HEK293 (cell line): ENCODE measurements around the gene LRCH1.

Experiments used
- KLF7 ChIP-seq: fragments of 450-650 bp; formaldehyde crosslinking; IDR thresholded peaks from 2 replicates; pipeline ENCODE4 v1.5.1; 2016; ENCODE audit warnings: missing biosample characterization, missing genetic modification characterization, borderline replicate concordance
- OSR2 ChIP-seq: fragments of 450-650 bp; formaldehyde crosslinking; IDR thresholded peaks from 2 replicates; pipeline ENCODE4 v1.5.1; 2016; ENCODE audit warnings: missing biosample characterization, missing genetic modification characterization
- PRDM1 ChIP-seq: fragments of 450-650 bp; formaldehyde crosslinking; IDR thresholded peaks from 2 replicates; pipeline ENCODE4; 2016; ENCODE audit warnings: missing biosample characterization, missing genetic modification characterization
- SETDB1 ChIP-seq: IDR thresholded peaks from one replicate; pipeline ENCODE4 v1.6.1; 2017; ENCODE audit warnings: mild to moderate bottlenecking, low read length, moderate library complexity, mixed read lengths; ENCODE audit not compliant: insufficient read length
- SP2 ChIP-seq: fragments of 450-650 bp; formaldehyde crosslinking; IDR thresholded peaks from 2 replicates; pipeline ENCODE4 v1.5.1; 2016; ENCODE audit warnings: missing biosample characterization, missing genetic modification characterization
- TCF7L2 ChIP-seq: IDR thresholded peaks from 2 replicates; pipeline ENCODE4 v1.6.1; 2011; ENCODE audit warnings: low read depth, mild to moderate bottlenecking, inconsistent platforms, low read length, moderate library complexity, borderline replicate concordance
- ZNF114 ChIP-seq: fragments of 450-650 bp; formaldehyde crosslinking; IDR thresholded peaks from 2 replicates; pipeline ENCODE4 v1.5.0; 2017; ENCODE audit warnings: missing biosample characterization, missing genetic modification characterization
- ZNF133 ChIP-seq: fragments of 450-650 bp; formaldehyde crosslinking; IDR thresholded peaks from 2 replicates; pipeline ENCODE4 v1.5.1; 2016; ENCODE audit warnings: missing biosample characterization, missing genetic modification characterization
- ZNF16 ChIP-seq: fragments of 450-650 bp; formaldehyde crosslinking; IDR thresholded peaks from 2 replicates; pipeline ENCODE4 v1.5.1; 2016; ENCODE audit warnings: low read depth, missing biosample characterization, missing genetic modification characterization
- ZNF184 ChIP-seq: fragments of 450-650 bp; IDR thresholded peaks from 2 replicates; pipeline ENCODE4 v1.5.1; 2018; ENCODE audit warnings: missing biosample characterization, mild to moderate bottlenecking, missing genetic modification characterization
- ZNF24 ChIP-seq: fragments of 450-650 bp; formaldehyde crosslinking; IDR thresholded peaks from 2 replicates; pipeline ENCODE4 v1.5.1; 2016; ENCODE audit warnings: missing biosample characterization, missing genetic modification characterization
- ZNF311 ChIP-seq: fragments of 450-650 bp; formaldehyde crosslinking; IDR thresholded peaks from 2 replicates; pipeline ENCODE4 v1.5.1; 2017; ENCODE audit warnings: missing biosample characterization, missing genetic modification characterization, borderline replicate concordance
- ZNF324 ChIP-seq: fragments of 450-650 bp; formaldehyde crosslinking; IDR thresholded peaks from 2 replicates; pipeline ENCODE4 v1.5.1; 2016; ENCODE audit warnings: missing biosample characterization, missing genetic modification characterization
- ZNF37A ChIP-seq: fragments of 450-650 bp; IDR thresholded peaks from 2 replicates; pipeline ENCODE4 v1.5.1; 2018; ENCODE audit warnings: missing biosample characterization, missing genetic modification characterization
- ZNF391 ChIP-seq: fragments of 450-650 bp; formaldehyde crosslinking; IDR thresholded peaks from 2 replicates; pipeline ENCODE4 v1.5.1; 2016; ENCODE audit warnings: low read depth, missing biosample characterization, missing genetic modification characterization, borderline replicate concordance
- ZNF433 ChIP-seq: fragments of 450-650 bp; formaldehyde crosslinking; IDR thresholded peaks from 2 replicates; pipeline ENCODE4 v1.5.1; 2016; ENCODE audit warnings: missing biosample characterization, missing genetic modification characterization, low read depth
- ZNF610 ChIP-seq: fragments of 450-650 bp; formaldehyde crosslinking; IDR thresholded peaks from 2 replicates; pipeline ENCODE4 v1.5.1; 2016; ENCODE audit warnings: missing biosample characterization, missing genetic modification characterization, borderline replicate concordance
- ZNF626 ChIP-seq: fragments of 450-650 bp; sonication (Bioruptor Pico); formaldehyde crosslinking; IDR thresholded peaks from 2 replicates; pipeline ENCODE4 v1.5.1; 2018; ENCODE audit warnings: missing biosample characterization, missing genetic modification characterization, inconsistent platforms
- ZNF629 ChIP-seq: fragments of 450-650 bp; formaldehyde crosslinking; IDR thresholded peaks from 2 replicates; pipeline ENCODE4 v1.5.1; 2017; ENCODE audit warnings: missing biosample characterization, missing genetic modification characterization
- ZNF670 ChIP-seq: fragments of 450-650 bp; formaldehyde crosslinking; IDR thresholded peaks from 2 replicates; pipeline ENCODE4 v1.5.1; 2016; ENCODE audit warnings: missing biosample characterization, missing genetic modification characterization, low read depth
- ZNF777 ChIP-seq: fragments of 450-650 bp; formaldehyde crosslinking; IDR thresholded peaks from 2 replicates; pipeline ENCODE4 v1.5.1; 2017; ENCODE audit warnings: missing biosample characterization, missing genetic modification characterization, borderline replicate concordance
- ZSCAN16 ChIP-seq: fragments of 450-650 bp; formaldehyde crosslinking; IDR thresholded peaks from 2 replicates; pipeline ENCODE4 v1.5.1; 2016; ENCODE audit warnings: missing biosample characterization, missing genetic modification characterization
- ZSCAN30 ChIP-seq: fragments of 450-650 bp; IDR thresholded peaks from 2 replicates; pipeline ENCODE4 v1.5.1; 2018; ENCODE audit warnings: missing biosample characterization, mild to moderate bottlenecking, missing genetic modification characterization, moderate library complexity
- TF ChIP-seq, protein P1 (sequence below): IDR thresholded peaks from 2 replicates; pipeline ENCODE4 v1.6.1; 2011; ENCODE audit warnings: mild to moderate bottlenecking, low read depth, low read length, borderline replicate concordance
- TF ChIP-seq, protein P2 (sequence below): fragments of 450-650 bp; IDR thresholded peaks from 2 replicates; pipeline ENCODE4 v1.5.1; 2018; ENCODE audit warnings: missing biosample characterization, mild to moderate bottlenecking, missing genetic modification characterization
- TF ChIP-seq, protein P3 (sequence below): fragments of 450-650 bp; formaldehyde crosslinking; IDR thresholded peaks from 2 replicates; pipeline ENCODE4 v1.5.1; 2016; ENCODE audit warnings: missing biosample characterization, missing genetic modification characterization
- TF ChIP-seq, protein P4 (sequence below): fragments of 450-650 bp; formaldehyde crosslinking; IDR thresholded peaks from 2 replicates; pipeline ENCODE4 v1.5.1; 2016; ENCODE audit warnings: missing biosample characterization, missing genetic modification characterization
- TF ChIP-seq, protein P5 (sequence below): fragments of 450-650 bp; formaldehyde crosslinking; IDR thresholded peaks from 2 replicates; pipeline ENCODE4 v1.5.1; 2016; ENCODE audit warnings: missing biosample characterization, missing genetic modification characterization

Gene LRCH1

DNA sequence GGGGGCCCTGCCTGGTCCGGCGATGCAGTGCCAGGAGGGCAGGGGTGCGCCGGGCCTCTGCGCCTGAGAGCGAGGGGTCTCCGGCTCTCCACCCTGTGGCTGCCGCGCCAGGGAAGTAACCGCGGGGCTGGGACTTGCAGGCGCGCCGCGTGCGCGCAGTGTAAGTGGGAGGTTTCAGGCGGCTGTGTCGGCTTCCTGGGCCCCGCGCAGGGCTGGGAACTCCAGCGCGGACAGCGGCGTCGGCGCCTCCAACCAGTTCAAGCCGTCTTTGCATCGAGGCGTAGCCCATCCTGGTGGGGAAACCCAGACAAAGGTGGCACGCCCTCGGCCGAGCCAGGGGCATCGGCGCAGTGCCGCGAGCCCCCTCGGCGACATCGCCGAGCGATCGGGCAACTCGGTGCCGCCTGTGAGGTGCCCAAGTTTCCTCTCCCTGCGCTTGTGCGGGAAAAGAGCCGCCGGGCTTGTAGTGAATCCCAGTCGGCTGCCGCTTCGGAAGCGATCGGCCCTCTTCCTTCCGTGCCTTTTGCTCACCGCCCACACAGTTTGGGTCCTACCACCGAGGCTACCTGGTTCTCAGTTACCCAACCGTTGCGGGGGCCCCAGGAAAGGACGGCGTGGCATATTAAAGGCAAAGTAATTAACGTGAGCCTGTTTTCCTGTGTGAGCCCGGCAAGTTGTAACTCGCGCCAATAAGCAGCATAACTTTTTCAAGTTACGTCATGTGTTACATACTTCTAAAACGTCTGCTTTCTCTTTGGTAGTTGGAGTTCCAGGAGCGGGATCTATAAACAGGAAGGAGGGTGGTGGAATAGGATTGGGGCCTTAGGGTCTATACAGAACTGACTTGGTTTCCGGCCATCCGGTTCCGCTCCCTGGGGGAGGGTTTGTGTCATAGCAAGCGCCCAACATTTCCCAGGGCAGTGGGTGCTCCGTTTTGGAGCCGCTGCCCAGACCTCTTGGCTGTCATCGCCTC is 1.2 kb downstream of the LRCH1 start (continued):
- TF ChIP-seq ZNF629 (peak; percentile 95), ZNF324 (tag by site-specific recombination) (peak; percentile 57; the same call in 1 of the 2 replicates), ZNF16 (no peak), ZNF391 (tag by site-specific recombination) (no peak), ZNF670 (tag by site-specific recombination) (no peak), ZNF311 (tag by site-specific recombination) (no peak), ZNF184 (tag by site-specific recombination) (no peak), ZSCAN30 (no peak; the same call in 1 of the 2 replicates), KLF7 (tag by site-specific recombination) (0 out of 2 replicates have a peak, but pooled peaks have one; percentile 19), ZNF133 (tag by site-specific recombination) (no peak), ZNF777 (tag by site-specific recombination) (no peak), OSR2 (tag by site-specific recombination) (peak; percentile 66), ZNF626 (tag by site-specific recombination) (no peak), ZNF24 (tag by site-specific recombination) (no peak), PRDM1 (tag by site-specific recombination) (0 out of 2 replicates have a peak, but pooled peaks have one; percentile 35), ZNF433 (tag by site-specific recombination) (no peak), ZSCAN16 (no peak), ZNF114 (tag by site-specific recombination) (no peak), TCF7L2 (no peak), SP2 (peak; percentile 74), ZNF37A (tag by site-specific recombination) (no peak), SETDB1 (no peak), ZNF610 (tag by site-specific recombination) (no peak)
- TF ChIP-seq, protein P1, sequence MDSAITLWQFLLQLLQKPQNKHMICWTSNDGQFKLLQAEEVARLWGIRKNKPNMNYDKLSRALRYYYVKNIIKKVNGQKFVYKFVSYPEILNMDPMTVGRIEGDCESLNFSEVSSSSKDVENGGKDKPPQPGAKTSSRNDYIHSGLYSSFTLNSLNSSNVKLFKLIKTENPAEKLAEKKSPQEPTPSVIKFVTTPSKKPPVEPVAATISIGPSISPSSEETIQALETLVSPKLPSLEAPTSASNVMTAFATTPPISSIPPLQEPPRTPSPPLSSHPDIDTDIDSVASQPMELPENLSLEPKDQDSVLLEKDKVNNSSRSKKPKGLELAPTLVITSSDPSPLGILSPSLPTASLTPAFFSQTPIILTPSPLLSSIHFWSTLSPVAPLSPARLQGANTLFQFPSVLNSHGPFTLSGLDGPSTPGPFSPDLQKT, result no peak
- TF ChIP-seq, protein P2, sequence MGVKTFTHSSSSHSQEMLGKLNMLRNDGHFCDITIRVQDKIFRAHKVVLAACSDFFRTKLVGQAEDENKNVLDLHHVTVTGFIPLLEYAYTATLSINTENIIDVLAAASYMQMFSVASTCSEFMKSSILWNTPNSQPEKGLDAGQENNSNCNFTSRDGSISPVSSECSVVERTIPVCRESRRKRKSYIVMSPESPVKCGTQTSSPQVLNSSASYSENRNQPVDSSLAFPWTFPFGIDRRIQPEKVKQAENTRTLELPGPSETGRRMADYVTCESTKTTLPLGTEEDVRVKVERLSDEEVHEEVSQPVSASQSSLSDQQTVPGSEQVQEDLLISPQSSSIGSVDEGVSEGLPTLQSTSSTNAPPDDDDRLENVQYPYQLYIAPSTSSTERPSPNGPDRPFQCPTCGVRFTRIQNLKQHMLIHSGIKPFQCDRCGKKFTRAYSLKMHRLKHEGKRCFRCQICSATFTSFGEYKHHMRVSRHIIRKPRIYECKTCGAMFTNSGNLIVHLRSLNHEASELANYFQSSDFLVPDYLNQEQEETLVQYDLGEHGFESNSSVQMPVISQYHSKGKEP, result peak; percentile 14; the same call in 1 of the 2 replicates
- TF ChIP-seq, protein P3, sequence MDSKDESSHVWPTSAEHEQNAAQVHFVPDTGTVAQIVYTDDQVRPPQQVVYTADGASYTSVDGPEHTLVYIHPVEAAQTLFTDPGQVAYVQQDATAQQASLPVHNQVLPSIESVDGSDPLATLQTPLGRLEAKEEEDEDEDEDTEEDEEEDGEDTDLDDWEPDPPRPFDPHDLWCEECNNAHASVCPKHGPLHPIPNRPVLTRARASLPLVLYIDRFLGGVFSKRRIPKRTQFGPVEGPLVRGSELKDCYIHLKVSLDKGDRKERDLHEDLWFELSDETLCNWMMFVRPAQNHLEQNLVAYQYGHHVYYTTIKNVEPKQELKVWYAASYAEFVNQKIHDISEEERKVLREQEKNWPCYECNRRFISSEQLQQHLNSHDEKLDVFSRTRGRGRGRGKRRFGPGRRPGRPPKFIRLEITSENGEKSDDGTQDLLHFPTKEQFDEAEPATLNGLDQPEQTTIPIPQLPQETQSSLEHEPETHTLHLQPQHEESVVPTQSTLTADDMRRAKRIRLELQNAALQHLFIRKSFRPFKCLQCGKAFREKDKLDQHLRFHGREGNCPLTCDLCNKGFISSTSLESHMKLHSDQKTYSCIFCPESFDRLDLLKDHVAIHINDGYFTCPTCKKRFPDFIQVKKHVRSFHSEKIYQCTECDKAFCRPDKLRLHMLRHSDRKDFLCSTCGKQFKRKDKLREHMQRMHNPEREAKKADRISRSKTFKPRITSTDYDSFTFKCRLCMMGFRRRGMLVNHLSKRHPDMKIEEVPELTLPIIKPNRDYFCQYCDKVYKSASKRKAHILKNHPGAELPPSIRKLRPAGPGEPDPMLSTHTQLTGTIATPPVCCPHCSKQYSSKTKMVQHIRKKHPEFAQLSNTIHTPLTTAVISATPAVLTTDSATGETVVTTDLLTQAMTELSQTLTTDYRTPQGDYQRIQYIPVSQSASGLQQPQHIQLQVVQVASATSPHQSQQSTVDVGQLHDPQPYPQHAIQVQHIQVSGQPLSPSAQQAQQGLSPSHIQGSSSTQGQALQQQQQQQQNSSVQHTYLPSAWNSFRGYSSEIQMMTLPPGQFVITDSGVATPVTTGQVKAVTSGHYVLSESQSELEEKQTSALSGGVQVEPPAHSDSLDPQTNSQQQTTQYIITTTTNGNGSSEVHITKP (tag by site-specific recombination), result peak; percentile 87
- TF ChIP-seq, protein P4, sequence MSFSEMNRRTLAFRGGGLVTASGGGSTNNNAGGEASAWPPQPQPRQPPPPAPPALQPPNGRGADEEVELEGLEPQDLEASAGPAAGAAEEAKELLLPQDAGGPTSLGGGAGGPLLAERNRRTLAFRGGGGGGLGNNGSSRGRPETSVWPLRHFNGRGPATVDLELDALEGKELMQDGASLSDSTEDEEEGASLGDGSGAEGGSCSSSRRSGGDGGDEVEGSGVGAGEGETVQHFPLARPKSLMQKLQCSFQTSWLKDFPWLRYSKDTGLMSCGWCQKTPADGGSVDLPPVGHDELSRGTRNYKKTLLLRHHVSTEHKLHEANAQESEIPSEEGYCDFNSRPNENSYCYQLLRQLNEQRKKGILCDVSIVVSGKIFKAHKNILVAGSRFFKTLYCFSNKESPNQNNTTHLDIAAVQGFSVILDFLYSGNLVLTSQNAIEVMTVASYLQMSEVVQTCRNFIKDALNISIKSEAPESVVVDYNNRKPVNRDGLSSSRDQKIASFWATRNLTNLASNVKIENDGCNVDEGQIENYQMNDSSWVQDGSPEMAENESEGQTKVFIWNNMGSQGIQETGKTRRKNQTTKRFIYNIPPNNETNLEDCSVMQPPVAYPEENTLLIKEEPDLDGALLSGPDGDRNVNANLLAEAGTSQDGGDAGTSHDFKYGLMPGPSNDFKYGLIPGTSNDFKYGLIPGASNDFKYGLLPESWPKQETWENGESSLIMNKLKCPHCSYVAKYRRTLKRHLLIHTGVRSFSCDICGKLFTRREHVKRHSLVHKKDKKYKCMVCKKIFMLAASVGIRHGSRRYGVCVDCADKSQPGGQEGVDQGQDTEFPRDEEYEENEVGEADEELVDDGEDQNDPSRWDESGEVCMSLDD, result no peak
- TF ChIP-seq, protein P5, sequence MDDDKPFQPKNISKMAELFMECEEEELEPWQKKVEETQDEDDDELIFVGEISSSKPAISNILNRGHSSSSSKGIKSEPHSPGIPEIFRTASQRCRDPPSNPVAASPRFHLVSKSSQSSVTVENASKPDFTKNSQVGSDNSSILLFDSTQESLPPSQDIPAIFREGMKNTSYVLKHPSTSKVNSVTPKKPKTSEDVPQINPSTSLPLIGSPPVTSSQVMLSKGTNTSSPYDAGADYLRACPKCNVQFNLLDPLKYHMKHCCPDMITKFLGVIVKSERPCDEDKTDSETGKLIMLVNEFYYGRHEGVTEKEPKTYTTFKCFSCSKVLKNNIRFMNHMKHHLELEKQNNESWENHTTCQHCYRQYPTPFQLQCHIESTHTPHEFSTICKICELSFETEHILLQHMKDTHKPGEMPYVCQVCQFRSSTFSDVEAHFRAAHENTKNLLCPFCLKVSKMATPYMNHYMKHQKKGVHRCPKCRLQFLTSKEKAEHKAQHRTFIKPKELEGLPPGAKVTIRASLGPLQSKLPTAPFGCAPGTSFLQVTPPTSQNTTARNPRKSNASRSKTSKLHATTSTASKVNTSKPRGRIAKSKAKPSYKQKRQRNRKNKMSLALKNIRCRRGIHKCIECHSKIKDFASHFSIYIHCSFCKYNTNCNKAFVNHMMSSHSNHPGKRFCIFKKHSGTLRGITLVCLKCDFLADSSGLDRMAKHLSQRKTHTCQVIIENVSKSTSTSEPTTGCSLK (tag by site-specific recombination), result no peak
